T-cell (primary cell): ENCODE measurements around the gene CA11. TPM values are rescaled to one million over a fixed set of nuclear protein-coding genes. Genes with fewer than 3 reads are reported as not detected.

Experiments used
- ATAC-seq, 4 experiments: fragments of 200-7000 bp in 3 of 4; fragments of 150-1000 bp in 1 of 4; cut with Tn5 transposase; replicated peaks in 1 of 4; 1 replicate in 3 of 4; 2 replicates in 1 of 4; pipeline ENCODE4 v1.10.0; 2021; ENCODE audit warnings: moderate library complexity in 3 of 4, mild to moderate bottlenecking in 2 of 4, moderate number of reproducible peaks in 1 of 4
- CTCF ChIA-PET, 2 donors: fragments of 300-600 bp; sonication (Branson Sonifier 250); formaldehyde crosslinking; loops; one replicate each; lab custom pipeline; 2022; ENCODE audit warnings: antibody characterized with exemption in 2 of 2; lab: Charles Lee
- POLR2A ChIA-PET, 2 donors: fragments of 300-600 bp; sonication (Branson Sonifier 250); formaldehyde crosslinking; loops; one replicate each; lab custom pipeline; 2022; ENCODE audit warnings: antibody characterized with exemption in 2 of 2; lab: Charles Lee
- DNase-seq, 35 experiments: peaks; one replicate each; pipeline versions ENCODE4 v3.0.0 to v3.0.0-alpha.2; 2013 to 2023
- H3K27ac ChIP-seq: one replicate; pipeline ENCODE4 v1.5.1; 2013; ENCODE audit warnings: low read length
- H3K27me3 ChIP-seq, 2 experiments: replicated peaks in 1 of 2; 1 replicate in 1 of 2; 2 replicates in 1 of 2; pipeline versions ENCODE4 v1.6.1 to v1.7.0; 2013; ENCODE audit warnings: low read length in 1 of 2, mixed read lengths in 1 of 2; ENCODE audit not compliant: control insufficient read depth in 2 of 2, insufficient read depth in 2 of 2; ENCODE audit errors: extremely low read depth in 1 of 2
- H3K36me3 ChIP-seq, 2 donors: 1 replicate in 1 of 2; 2 replicates in 1 of 2; pipeline versions ENCODE4 v1.6.1 to v1.7.0; 2013; ENCODE audit warnings: low read length in 1 of 2; ENCODE audit not compliant: control insufficient read depth in 2 of 2, insufficient read depth in 1 of 2; ENCODE audit errors: extremely low read depth in 1 of 2
- H3K4me1 ChIP-seq, 2 experiments: 1 replicate in 1 of 2; 2 replicates in 1 of 2; pipeline versions ENCODE4 v1.6.1 to v1.7.0; 2013; ENCODE audit warnings: low read length in 2 of 2, mixed read lengths in 1 of 2; ENCODE audit not compliant: insufficient read depth in 2 of 2, control insufficient read depth in 1 of 2; ENCODE audit errors: extremely low read depth in 1 of 2
- H3K4me3 ChIP-seq, 2 donors: 1 replicate in 1 of 2; 2 replicates in 1 of 2; pipeline versions ENCODE4 v1.5.1 to v1.7.0; 2013; ENCODE audit warnings: mild to moderate bottlenecking in 2 of 2, low read length in 1 of 2, moderate library complexity in 1 of 2; ENCODE audit not compliant: control insufficient read depth in 1 of 2; ENCODE audit errors: extremely low read depth in 1 of 2
- H3K9me3 ChIP-seq: 2 replicates; pipeline ENCODE4 v1.7.0; 2013
- H3K27ac Mint-ChIP-seq, 2 donors: one replicate each; pipeline ENCODE4 v1.8.0; 2020 to 2021; ENCODE audit warnings: mild to moderate bottlenecking in 2 of 2, mixed read lengths in 2 of 2
- H3K27me3 Mint-ChIP-seq, 2 donors: one replicate each; pipeline ENCODE4 v1.8.0; 2021 to 2022; ENCODE audit warnings: mixed read lengths in 2 of 2
- H3K36me3 Mint-ChIP-seq: one replicate; pipeline ENCODE4 v1.8.0; 2021; ENCODE audit warnings: mixed read lengths
- H3K4me1 Mint-ChIP-seq, 3 donors: one replicate each; pipeline ENCODE4 v1.8.0; 2020 to 2022; ENCODE audit warnings: mixed read lengths in 3 of 3, mild to moderate bottlenecking in 1 of 3
- H3K4me3 Mint-ChIP-seq, 3 donors: one replicate each; pipeline ENCODE4 v1.8.0; 2020 to 2022; ENCODE audit warnings: mild to moderate bottlenecking in 3 of 3, mixed read lengths in 3 of 3, moderate library complexity in 3 of 3
- H3K9me3 Mint-ChIP-seq, 3 donors: one replicate each; pipeline ENCODE4 v1.8.0; 2020 to 2022; ENCODE audit warnings: mixed read lengths in 3 of 3
- WGBS: methylation state at CpG from one replicate; pipeline ENCODE4 v1.1.5; 2013; ENCODE audit warnings: missing lambda C conversion rate; ENCODE audit not compliant: insufficient coverage; 5-methylcytosine and 5-hydroxymethylcytosine counted together
- total RNA-seq, 35 experiments: library from RNA in 6 of 35; stranded (reverse) in 6 of 35; fragments of 120-200 nt in 1 of 35; gene quantifications; one replicate each; pipeline versions ENCODE4 v1.2.1 to v1.2.4 and lab custom pipeline; 2013 to 2026

CA11 gene
- total RNA-seq, 5 donors from 2014 or later (not counting 1 experiment from before 2014, with no cell fraction given), result 8.0 to 18.5 (median 11.0) TPM

GRCh38 chr19:48628486-48629296, 17.3 kb downstream of the CA11 start:
- no peaks in the 10 kb centered on the region for H3K27me3 ChIP-seq
- H3K9me3 ChIP-seq, result no peaks in the 10 kb centered on the region
- Mint-ChIP-seq H3K36me3 (peaks cover 13% of the 10 kb centered on the region), H3K4me1 (peaks cover 34 to 52% (median 51%) of the 10 kb centered on the region in 3 donors), H3K9me3 (no peaks in the 10 kb centered on the region), H3K27ac (no peak overlapping the region), H3K4me3 (no peak overlapping the region), H3K27me3 (no peaks in the 10 kb centered on the region)
- DNase-seq (no peak), ATAC-seq (no peak)
- CTCF ChIA-PET, result no interaction called here
- no peak overlapping the region for H3K4me3 ChIP-seq
- peaks cover 14 to 62% of the 10 kb centered on the region in 2 experiments for H3K4me1 ChIP-seq
- POLR2A ChIA-PET, result no interaction called here
- peaks cover 26 to 45% of the 10 kb centered on the region in 2 donors for H3K36me3 ChIP-seq
- H3K27ac ChIP-seq, result no peak overlapping the region
- 95% methylated on average over 26 of the region's 34 CpGs for WGBS

- Mint-ChIP-seq H3K4me1 (peaks cover 36 to 52% (median 49%) of the 10 kb centered on the region in 3 donors), H3K36me3 (peaks cover 16% of the 10 kb centered on the region), H3K4me3 (no peak overlapping the region), H3K9me3 (no peaks in the 10 kb centered on the region), H3K27ac (no peak overlapping the region), H3K27me3 (no peaks in the 10 kb centered on the region)
- H3K4me3 ChIP-seq, result no peak overlapping the region
- 91% methylated on average over 8 of the region's 17 CpGs for WGBS
- CTCF ChIA-PET, result no interaction called here
- DNase-seq, result no peak
- peaks cover 17 to 62% of the 10 kb centered on the region in 2 experiments for H3K4me1 ChIP-seq
- POLR2A ChIA-PET, result no interaction called here
- H3K9me3 ChIP-seq, result no peaks in the 10 kb centered on the region
- no peaks in the 10 kb centered on the region for H3K27me3 ChIP-seq
- no peak overlapping the region for H3K27ac ChIP-seq
- peaks cover 26 to 37% of the 10 kb centered on the region in 2 donors for H3K36me3 ChIP-seq
- ATAC-seq, result no peak
Measured at GRCh38 chr19:48627865-48628314, 18.1 kb downstream of the CA11 start.

GRCh38 chr19:48627201-48627864, 18.7 kb downstream of the CA11 start:
- no peaks in the 10 kb centered on the region for H3K27me3 Mint-ChIP-seq
- H3K36me3 Mint-ChIP-seq, result peaks cover 15% of the 10 kb centered on the region
- Histone ChIP-seq H3K4me3 (no peak overlapping the region), H3K27ac (no peak overlapping the region), H3K4me1 (peaks cover 17 to 62% of the 10 kb centered on the region in 2 experiments), H3K36me3 (peaks cover 26 to 32% of the 10 kb centered on the region in 2 donors), H3K9me3 (no peaks in the 10 kb centered on the region), H3K27me3 (no peaks in the 10 kb centered on the region)
- CTCF ChIA-PET, result interaction anchor here in 1 of 2 donors (0.5 kb wide), 1 partner anchor 299 kb away, joined by 7 read pairs; no protein-coding TSS in a partner anchor
- no peaks in the 10 kb centered on the region for H3K9me3 Mint-ChIP-seq
- no peak overlapping the region for H3K4me3 Mint-ChIP-seq
- peak overlapping the region; percentile 55 to 65 for H3K27ac Mint-ChIP-seq
- ATAC-seq, result peak in 2 of 4 experiments; percentile 12 to 42
- POLR2A ChIA-PET, result no interaction called here
- peak in 1 of 35 experiments; percentile 36 for DNase-seq
- peaks cover 32 to 50% (median 46%) of the 10 kb centered on the region in 3 donors for H3K4me1 Mint-ChIP-seq
- no CpG with 5 or more reads among the region's 6 CpGs for WGBS

- H3K27ac ChIP-seq, result no peak overlapping the region
- Mint-ChIP-seq H3K27ac (no peak overlapping the region), H3K27me3 (no peaks in the 10 kb centered on the region), H3K36me3 (peaks cover 21% of the 10 kb centered on the region), H3K9me3 (no peaks in the 10 kb centered on the region), H3K4me1 (peaks cover 30 to 48% (median 48%) of the 10 kb centered on the region in 3 donors), H3K4me3 (no peak overlapping the region)
- no peaks in the 10 kb centered on the region for H3K9me3 ChIP-seq
- ATAC-seq (no peak), DNase-seq (no peak)
- H3K27me3 ChIP-seq, result no peaks in the 10 kb centered on the region
- CTCF ChIA-PET, result interaction anchor here in 1 of 2 donors (0.6 to 0.7 kb wide), 2 partner anchors 51 to 136 kb away, joined by 4 read pairs; no protein-coding TSS in a partner anchor
- H3K4me3 ChIP-seq, result no peak overlapping the region
- POLR2A ChIA-PET, result no interaction called here
- WGBS, result 97% methylated on average over 20 of the region's 30 CpGs
- H3K4me1 ChIP-seq, result peaks cover 13 to 55% of the 10 kb centered on the region in 2 experiments
- H3K36me3 ChIP-seq, result peaks cover 19 to 21% of the 10 kb centered on the region in 2 donors
Measured at GRCh38 chr19:48625891-48626327, 20.1 kb downstream of the CA11 start.

GRCh38 chr19:48624791-48625723, 20.9 kb downstream of the CA11 start:
- Mint-ChIP-seq H3K27ac (peak overlapping the region; percentile 96), H3K9me3 (no peaks in the 10 kb centered on the region), H3K36me3 (peaks cover 18% of the 10 kb centered on the region), H3K4me3 (peak overlapping the region; percentile 13 to 78 (median 32)), H3K27me3 (no peaks in the 10 kb centered on the region), H3K4me1 (peaks cover 30 to 47% (median 43%) of the 10 kb centered on the region in 3 donors)
- POLR2A ChIA-PET, result no interaction called here
- DNase-seq (no peak), ATAC-seq (no peak)
- CTCF ChIA-PET, result no interaction called here
- Histone ChIP-seq H3K27ac (peak overlapping the region; percentile 66), H3K9me3 (no peaks in the 10 kb centered on the region), H3K4me1 (peaks cover 12 to 50% of the 10 kb centered on the region in 2 experiments), H3K27me3 (no peaks in the 10 kb centered on the region), H3K4me3 (peak overlapping the region in 1 of 2 donors; percentile 38), H3K36me3 (peaks cover 11 to 13% of the 10 kb centered on the region in 2 donors)
- 73% methylated on average over 11 of the region's 24 CpGs for WGBS
